ENCODE data around the gene NIPA2.

The NIPA2 gene

GRCh38 chr15:22808240-22808639 lies 30.2 kb upstream of the NIPA2 start:
- Histone ChIP-seq H2AFZ (no peak overlapping the region), H3K9me3 (ENCODE audit: control insufficient read depth, low read length) (no peaks in the 10 kb centered on the region), H3K4me3 (ENCODE audit: low read depth, low read length) (no peak overlapping the region), H3K36me3 (ENCODE audit: control insufficient read depth, insufficient read depth, low read length) (no peaks in the 10 kb centered on the region), H3K4me1 (no peaks in the 10 kb centered on the region), H3K27ac (no peak overlapping the region), H3K9ac (no peak overlapping the region), H3K4me2 (ENCODE audit: low read length) (no peak overlapping the region), H3K27me3 (ENCODE audit: control insufficient read depth, insufficient read depth, low read length) (no peaks in the 10 kb centered on the region), H3K79me2 (no peaks in the 10 kb centered on the region)
- TF ChIP-seq, protein P1, sequence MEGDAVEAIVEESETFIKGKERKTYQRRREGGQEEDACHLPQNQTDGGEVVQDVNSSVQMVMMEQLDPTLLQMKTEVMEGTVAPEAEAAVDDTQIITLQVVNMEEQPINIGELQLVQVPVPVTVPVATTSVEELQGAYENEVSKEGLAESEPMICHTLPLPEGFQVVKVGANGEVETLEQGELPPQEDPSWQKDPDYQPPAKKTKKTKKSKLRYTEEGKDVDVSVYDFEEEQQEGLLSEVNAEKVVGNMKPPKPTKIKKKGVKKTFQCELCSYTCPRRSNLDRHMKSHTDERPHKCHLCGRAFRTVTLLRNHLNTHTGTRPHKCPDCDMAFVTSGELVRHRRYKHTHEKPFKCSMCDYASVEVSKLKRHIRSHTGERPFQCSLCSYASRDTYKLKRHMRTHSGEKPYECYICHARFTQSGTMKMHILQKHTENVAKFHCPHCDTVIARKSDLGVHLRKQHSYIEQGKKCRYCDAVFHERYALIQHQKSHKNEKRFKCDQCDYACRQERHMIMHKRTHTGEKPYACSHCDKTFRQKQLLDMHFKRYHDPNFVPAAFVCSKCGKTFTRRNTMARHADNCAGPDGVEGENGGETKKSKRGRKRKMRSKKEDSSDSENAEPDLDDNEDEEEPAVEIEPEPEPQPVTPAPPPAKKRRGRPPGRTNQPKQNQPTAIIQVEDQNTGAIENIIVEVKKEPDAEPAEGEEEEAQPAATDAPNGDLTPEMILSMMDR (IDR thresholded peaks at IDR 0.05), result no peak

- no peaks in the 10 kb centered on the region for H3K9me3 ChIP-seq (ENCODE audit: control insufficient read depth, low read length)
- TF ChIP-seq, protein P1 (IDR thresholded peaks at IDR 0.05), result no peak
- H3K79me2 ChIP-seq, result no peaks in the 10 kb centered on the region
- no peaks in the 10 kb centered on the region for H3K4me1 ChIP-seq
- H2AFZ ChIP-seq, result no peak overlapping the region
- no peak overlapping the region for H3K4me3 ChIP-seq (ENCODE audit: low read depth, low read length)
- no peak overlapping the region for H3K27ac ChIP-seq
- H3K4me2 ChIP-seq (ENCODE audit: low read length), result no peak overlapping the region
- no peaks in the 10 kb centered on the region for H3K27me3 ChIP-seq (ENCODE audit: control insufficient read depth, insufficient read depth, low read length)
- no peaks in the 10 kb centered on the region for H3K36me3 ChIP-seq (ENCODE audit: control insufficient read depth, insufficient read depth, low read length)
- no peak overlapping the region for H3K9ac ChIP-seq
Observed at GRCh38 chr15:22808761-22809280, 29.6 kb upstream of the NIPA2 start.

DNA sequence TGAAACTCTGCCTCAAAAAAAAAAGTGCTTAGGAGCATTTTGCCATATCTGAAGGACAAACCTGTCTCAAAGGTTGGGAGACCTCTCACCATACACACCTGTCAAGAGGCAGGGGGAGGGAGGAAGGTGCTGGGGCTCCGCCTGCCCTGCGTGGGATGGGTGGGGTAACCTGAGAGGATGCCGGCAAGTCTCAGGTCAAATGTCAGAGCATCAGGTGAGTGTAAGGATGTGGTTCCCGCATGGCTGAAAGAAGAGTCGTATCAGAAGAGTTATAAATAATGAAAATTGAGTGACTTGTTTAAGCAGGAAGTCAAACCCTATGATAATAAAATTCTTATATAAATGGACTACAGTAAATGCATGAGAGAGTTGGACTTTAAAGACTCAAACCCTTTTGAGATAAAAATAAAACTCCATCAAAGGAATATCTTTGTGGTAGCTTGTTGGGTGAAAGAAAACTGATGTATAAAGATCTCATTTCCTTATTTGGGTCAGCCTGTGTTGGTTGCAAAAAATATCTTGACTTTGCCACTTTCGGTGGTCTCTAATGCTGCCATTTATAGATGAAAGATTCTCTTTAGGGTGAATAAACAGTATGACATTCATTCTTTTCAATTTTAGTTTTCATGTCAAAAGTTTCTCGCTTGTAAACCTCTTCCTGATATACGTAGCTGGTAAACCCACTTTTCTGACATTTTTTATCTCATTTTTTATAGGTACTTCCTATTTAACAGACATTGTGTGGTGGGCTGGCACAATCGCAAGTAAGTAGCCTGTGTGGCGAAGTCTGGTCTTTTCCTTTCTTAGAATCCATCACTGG lies 28.2 kb upstream of the NIPA2 start:
- Histone ChIP-seq H3K4me2 (ENCODE audit: low read length) (no peak overlapping the region), H3K4me3 (ENCODE audit: low read depth, low read length) (no peak overlapping the region), H3K4me1 (no peaks in the 10 kb centered on the region), H3K36me3 (ENCODE audit: control insufficient read depth, insufficient read depth, low read length) (no peaks in the 10 kb centered on the region), H3K79me2 (no peaks in the 10 kb centered on the region), H3K9ac (no peak overlapping the region), H3K27me3 (ENCODE audit: control insufficient read depth, insufficient read depth, low read length) (no peaks in the 10 kb centered on the region), H2AFZ (no peak overlapping the region), H3K27ac (no peak overlapping the region), H3K9me3 (ENCODE audit: control insufficient read depth, low read length) (no peaks in the 10 kb centered on the region)
- TF ChIP-seq, protein P1 (IDR thresholded peaks at IDR 0.05), result no peak

DNA sequence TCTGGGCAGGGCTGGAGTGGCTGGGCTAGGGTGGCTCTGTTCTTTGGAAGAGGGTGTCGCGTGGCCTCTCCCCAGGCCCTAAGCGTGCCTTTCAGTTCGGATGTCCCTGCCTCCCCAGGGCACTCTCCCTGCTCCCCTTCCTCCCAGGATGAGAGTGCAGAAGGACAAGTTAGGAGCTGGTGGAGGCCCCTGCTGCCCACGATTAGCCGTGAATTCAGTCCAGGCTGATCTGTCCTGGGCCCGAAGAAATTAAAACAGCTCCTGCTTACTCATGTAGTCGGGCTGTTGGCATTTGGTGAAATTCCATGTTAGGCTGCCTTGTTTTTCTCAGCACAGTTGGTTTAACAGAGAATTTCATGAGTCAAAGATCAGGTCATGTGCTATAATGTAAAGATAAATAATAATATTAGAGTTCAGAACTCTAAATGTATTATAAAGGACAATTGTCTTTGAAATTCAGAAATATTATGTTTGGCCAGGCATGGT lies 27.6 kb upstream of the NIPA2 start:
- Histone ChIP-seq H3K4me3 (ENCODE audit: low read depth, low read length) (no peak overlapping the region), H3K9me3 (ENCODE audit: control insufficient read depth, low read length) (no peaks in the 10 kb centered on the region), H3K27ac (no peak overlapping the region), H3K9ac (no peak overlapping the region), H3K79me2 (no peaks in the 10 kb centered on the region), H2AFZ (no peak overlapping the region), H3K4me2 (ENCODE audit: low read length) (no peak overlapping the region), H3K4me1 (no peaks in the 10 kb centered on the region), H3K36me3 (ENCODE audit: control insufficient read depth, insufficient read depth, low read length) (no peaks in the 10 kb centered on the region), H3K27me3 (ENCODE audit: control insufficient read depth, insufficient read depth, low read length) (no peaks in the 10 kb centered on the region)
- TF ChIP-seq, protein P1 (IDR thresholded peaks at IDR 0.05), result no peak
